IPS DF 4.7 (cell line): Measurements from ENCODE around the gene ANXA10.
"Not testable (repeated sequence)": the region's sequence is repeated elsewhere in the genome, so short reads cannot be mapped to it uniquely, and the experiment has no call there.

ENCODE experiments used
- DNase-seq: peaks from one replicate; pipeline ENCODE4 v3.0.0-alpha.2; 2013; ENCODE audit warnings: low spot score; ENCODE audit errors: extremely low read depth

The ANXA10 gene

GRCh38 chr4:168154546-168155277 lies 62.4 kb downstream of the ANXA10 start:
- DNase-seq: no peak

- DNase-seq: no peak
Measured at GRCh38 chr4:168162604-168163003, 70.3 kb downstream of the ANXA10 start.

GRCh38 chr4:168163106-168163505 lies 70.8 kb downstream of the ANXA10 start:
- no peak for DNase-seq

GRCh38 chr4:168164045-168164444 lies 71.7 kb downstream of the ANXA10 start:
- no peak for DNase-seq

GRCh38 chr4:168164915-168165548 lies 72.7 kb downstream of the ANXA10 start:
- no peak for DNase-seq

GRCh38 chr4:168167714-168168284 lies 75.5 kb downstream of the ANXA10 start:
- DNase-seq: no peak

- DNase-seq: no peak
Measured at GRCh38 chr4:168174308-168174707, 82.0 kb downstream of the ANXA10 start.

- DNase-seq: no peak
Measured at GRCh38 chr4:168177546-168178149, 85.3 kb downstream of the ANXA10 start.

GRCh38 chr4:168183717-168184571 lies 91.6 kb downstream of the ANXA10 start:
- no peak for DNase-seq

- no peak for DNase-seq
Measured at GRCh38 chr4:168188754-168189153, 96.4 kb downstream of the ANXA10 start.

GRCh38 chr4:168197926-168198325 lies 105.6 kb downstream of the ANXA10 start:
- no peak for DNase-seq

- no peak for DNase-seq
Measured at GRCh38 chr4:168199260-168199957, 107.1 kb downstream of the ANXA10 start.

GRCh38 chr4:168200685-168201084 lies 108.3 kb downstream of the ANXA10 start:
- no peak for DNase-seq

- no peak for DNase-seq
Measured at GRCh38 chr4:168203233-168203911, 111.0 kb downstream of the ANXA10 start.

- no peak for DNase-seq
Measured at GRCh38 chr4:168208957-168209614, 116.7 kb downstream of the ANXA10 start.

GRCh38 chr4:168212656-168213055 lies 120.3 kb downstream of the ANXA10 start:
- DNase-seq: no peak

GRCh38 chr4:168213511-168213910 lies 121.2 kb downstream of the ANXA10 start:
- not testable (repeated sequence) for DNase-seq

- DNase-seq: no peak
Measured at GRCh38 chr4:168218645-168219044, 126.3 kb downstream of the ANXA10 start.

- DNase-seq: no peak
Measured at GRCh38 chr4:168220893-168221292, 128.6 kb downstream of the ANXA10 start.

- no peak for DNase-seq
Measured at GRCh38 chr4:168221301-168221700, 129.0 kb downstream of the ANXA10 start.
